HG03045 (cell line): Measurements from ENCODE around the gene RAX.

ENCODE experiments used
- ATAC-seq: cut with Tn5 transposase; IDR thresholded peaks from one replicate; pipeline ENCODE4 v1.9.1; 2021; ENCODE audit warnings: mild to moderate bottlenecking, moderate library complexity; ENCODE audit not compliant: unreplicated experiment

The RAX gene

DNA sequence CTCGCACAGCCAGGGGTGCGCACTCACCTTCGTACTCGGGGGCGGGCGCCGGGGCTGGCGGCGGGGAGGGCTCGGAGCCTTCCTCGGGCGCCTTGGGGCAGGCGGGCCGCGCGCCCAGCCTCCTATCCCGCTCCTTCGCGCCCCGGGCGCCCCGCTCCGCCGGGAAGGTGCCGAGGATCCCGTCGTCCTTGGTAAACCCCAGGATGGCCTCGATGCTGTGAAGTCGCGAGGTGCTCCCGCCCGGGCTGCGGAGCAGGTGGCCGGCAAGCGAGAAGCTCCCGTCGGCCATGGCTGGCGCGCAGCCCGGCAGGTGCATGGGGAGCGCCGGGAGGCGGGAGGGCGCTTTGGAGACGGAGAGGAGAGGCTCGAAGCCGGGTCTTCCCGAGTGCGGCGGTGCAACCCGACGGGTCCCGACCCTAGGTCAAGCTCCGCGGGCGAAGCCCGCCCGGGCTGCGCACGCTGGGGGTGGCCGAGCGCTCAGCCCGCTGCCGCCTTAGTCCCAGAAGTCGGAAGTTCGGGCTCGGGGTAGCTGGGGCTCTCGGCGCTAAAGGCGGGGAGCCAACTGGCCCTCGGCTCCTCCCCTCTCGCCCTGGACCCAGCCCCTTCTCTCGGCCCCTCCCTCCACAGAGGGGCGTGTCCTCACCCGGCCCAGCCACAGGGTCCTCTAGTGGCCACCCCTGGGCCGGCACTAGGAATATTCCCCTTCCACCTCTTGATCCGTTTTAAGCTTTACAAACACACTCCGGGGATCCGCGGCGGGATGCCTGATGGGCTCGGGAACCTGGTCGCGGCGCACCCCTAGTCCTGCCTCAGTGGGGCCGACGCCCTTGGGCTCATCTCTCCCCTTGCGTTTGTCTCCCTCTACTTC, at the start of gene RAX:
RAX (minus strand) TSS at position 564 of the 868 bp plus-strand sequence; CDS start at position 316, 248 bp downstream.
- no peak for ATAC-seq

DNA sequence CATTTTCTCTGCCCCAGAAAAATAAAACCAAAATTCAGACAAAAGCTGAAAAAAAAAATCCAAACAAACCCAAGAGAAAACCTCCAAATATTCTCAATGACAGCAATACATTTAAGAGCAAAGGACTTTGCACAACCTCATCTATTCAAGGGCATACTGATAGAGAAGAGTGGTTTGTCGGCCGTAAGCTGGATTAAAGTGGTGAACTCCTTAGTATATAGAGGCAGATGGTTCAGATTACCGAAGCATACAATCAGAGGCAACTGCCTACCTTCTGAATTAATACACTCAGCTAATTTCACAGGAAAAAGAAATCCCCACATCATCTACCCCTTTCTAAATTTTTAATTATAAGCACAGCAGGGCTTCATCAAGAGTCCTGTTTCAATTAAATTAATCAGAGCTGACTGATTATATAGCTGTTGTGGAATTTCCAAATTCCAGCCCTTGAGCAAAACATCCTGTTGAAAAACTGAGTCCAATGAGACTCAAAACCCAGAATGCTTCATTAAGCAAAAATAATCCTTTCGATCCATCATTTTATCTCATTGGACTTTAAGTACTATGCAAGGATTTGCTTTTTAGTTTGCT, 45.3 kb upstream of the RAX start, which contains the start of gene CPLX4:
CPLX4 (minus strand) TSS at position 190 of the 591 bp plus-strand sequence; CDS start at position 3, 187 bp downstream.
- no peak for ATAC-seq

DNA sequence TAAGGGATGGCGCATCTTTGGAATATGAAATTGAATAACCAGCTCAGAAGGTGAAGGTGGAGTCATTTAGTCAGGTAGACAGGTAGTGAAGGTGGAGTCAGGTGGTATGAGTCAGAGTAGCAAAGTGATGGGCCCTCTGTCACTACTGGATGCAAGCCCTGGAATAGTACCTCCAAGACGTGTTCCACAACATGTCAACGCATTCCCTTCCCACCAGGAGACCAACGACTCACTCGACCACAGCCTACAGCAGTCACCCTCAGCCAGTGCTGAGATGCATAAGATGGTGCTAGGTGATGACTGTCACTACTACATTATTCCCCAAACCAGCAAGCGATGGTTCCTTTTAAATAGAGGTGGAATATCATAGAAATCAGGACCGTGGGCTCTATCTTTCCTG, 38.4 kb upstream of the RAX start:
- no peak for ATAC-seq

DNA sequence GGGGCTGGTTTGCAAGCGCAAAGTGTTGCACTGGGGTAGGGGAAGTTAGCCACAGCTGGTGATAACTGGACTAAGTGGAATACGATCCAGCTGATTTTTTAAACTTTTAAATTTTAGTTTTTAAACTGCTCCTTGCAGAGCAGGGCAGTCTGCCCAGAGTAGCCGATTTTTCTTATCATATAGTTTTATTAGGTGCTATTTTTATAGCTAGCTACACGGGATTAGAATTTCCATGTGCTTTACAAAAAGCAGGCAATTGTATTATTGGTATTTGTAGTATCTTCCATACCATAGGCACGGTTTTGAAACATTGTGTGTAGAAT, 35.6 kb upstream of the RAX start:
- no peak for ATAC-seq

DNA sequence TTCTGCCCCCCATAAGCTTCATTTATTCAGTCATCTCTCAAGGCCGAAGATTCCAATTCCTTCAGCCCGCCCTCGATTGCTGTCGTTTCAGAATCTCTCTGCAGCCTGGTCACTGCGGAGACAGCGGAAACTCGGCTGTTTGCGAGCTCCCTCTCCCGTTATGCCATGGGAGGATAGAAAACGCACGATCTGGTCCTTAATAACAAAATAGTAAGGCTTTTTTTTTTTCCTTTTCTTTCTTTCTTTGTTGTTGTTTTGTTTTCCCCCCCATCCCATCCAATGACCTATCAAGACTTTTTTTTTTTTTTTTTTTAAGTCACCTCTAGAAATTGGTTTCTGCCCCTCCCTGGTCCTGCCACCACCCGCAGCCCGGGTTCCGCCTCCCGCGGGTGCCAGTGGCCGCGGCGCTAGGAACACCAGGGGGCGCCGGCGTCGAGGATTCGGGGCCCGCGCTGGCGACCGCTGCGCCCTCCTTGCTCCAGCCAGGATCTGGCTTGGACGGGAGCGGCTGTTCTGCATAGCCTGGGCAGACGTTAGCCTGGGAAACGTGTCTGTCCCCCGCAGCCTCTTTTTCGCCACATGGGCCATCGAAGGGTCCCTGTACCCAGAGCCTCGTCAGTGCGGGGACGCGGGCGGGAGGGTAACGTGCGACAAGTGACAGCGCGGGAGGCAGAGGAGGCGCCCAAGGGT, 35.1 kb upstream of the RAX start:
- peak; percentile 78 for ATAC-seq

DNA sequence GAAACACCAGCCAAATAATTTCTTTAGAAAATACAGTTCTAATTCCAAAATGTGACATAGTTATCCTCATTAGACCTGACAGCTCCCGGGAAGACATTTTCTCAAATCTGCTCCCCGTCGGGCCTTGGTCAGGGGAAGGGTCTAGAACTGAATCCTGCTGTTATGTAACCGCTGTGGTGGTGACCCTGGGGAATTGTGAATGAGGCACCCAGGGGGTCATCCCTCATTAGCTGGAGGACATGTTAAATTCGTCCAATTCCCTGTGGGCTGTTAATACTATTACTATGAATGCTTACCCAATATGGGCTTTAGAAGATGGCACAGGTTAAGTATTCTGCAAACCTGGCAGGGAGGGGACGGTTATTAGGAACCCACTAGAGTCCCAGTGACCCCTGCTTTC, 33.4 kb upstream of the RAX start:
- no peak for ATAC-seq

DNA sequence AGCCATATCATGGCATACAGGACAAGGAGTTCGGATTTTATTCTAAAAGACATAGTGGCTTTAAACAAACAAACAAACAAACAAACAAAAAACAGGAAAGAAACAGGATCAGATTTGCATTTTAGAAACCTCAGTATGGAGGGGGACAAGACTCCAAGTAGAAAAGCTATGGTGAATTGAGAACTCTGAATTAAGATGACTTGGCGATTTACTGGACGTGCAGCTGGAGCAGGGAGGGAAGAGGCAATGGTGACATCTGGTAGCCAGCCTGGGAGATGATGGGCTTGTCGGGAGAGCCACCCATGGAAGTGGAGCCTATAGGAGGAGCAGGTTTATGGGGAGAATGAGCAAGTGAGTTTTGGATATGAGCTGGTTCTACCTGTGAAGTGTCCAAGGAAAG, 32.0 kb upstream of the RAX start:
- no peak for ATAC-seq

DNA sequence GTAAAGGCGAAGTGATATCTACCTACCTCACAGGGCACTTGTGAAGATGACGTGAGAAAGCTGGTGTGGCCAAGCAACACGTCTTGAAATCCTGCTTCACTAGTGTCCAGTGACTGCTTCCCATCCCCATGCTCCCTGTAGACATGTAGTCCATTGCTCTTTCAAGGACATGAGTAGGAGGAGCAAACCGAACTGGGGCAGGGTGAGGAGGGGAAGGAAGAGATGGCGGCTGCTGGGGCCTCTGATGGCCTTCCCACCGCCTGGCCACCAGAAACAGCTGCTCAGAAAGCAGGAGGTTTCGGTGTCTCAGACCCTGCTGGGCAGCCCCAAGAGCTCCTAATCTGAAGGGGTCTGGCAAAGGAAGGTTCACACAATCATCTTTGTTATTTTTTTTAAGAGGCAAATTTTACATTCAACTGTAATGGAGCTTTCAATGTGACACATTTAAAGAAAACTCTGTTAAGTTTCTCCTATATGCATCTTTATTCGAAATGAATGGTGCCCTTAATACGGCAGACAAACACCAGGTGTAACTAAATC, 30.5 kb upstream of the RAX start:
- ATAC-seq, result no peak

DNA sequence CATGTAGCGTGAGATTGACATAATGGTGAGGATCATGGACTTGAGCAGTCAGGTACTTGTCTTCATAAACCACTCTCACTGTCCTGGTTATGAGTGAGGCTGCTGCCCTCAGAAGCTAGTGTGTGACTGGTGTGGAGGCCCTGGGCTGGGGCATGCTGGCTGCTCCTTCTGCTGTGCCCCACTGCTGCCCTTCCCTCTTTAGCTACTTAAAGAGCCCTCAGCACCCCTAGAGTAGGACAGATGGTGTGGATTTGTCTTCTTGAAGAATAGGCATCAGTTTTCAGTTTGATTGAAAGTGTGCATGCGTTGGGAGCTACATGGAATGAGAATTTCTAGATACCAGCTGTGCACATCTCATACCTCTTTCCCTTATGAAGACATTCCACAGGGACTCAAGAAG, 29.8 kb upstream of the RAX start:
- no peak for ATAC-seq

DNA sequence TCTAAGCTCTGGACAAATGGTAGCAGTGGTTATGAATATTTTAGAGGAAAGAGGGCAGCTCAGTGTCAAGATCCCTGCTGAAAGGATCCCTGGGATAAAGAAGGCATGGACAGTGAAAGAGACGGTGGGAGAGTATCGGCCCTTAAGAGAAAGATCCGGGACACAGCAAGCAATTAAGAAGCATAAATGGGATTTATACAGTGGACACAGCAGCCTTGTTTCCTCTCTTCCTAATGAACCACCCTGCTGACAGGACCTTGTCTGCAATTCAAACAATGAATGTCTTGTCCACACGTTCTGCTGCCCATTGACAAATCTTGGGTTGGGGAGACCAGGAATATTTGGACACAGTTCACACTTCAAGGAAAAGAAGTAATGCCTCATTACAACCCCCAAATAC, 28.7 kb upstream of the RAX start:
- no peak for ATAC-seq

DNA sequence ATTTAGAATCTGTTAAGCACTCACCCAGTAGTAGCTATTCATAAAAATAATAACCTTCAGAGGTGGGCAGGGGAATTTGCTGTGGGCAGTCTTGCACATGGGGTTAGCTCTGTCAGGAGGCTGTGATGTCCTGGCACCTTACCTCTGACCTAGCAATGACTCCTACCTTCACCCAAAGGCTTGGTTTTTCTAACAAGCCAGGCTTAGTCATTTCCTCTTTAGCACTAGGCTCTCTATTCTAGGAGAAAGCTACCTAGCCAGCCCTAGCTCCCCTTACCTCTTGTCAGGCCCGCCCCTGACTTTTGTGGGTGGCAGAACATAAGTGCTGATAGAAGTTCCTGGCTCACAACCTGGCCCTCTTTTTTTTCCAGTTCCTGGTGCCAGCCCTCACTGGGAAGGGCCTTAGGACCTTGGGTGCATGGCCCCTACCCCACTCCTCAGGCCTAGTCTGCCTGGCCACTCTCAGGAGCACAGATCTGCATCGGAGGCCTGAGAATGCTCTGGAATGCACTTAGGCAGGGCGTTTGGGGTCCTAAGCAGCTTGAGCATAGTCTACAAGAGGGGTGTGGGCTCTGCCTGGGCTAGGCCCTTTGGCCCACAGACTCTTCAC, 27.5 kb upstream of the RAX start:
- ATAC-seq, result no peak

DNA sequence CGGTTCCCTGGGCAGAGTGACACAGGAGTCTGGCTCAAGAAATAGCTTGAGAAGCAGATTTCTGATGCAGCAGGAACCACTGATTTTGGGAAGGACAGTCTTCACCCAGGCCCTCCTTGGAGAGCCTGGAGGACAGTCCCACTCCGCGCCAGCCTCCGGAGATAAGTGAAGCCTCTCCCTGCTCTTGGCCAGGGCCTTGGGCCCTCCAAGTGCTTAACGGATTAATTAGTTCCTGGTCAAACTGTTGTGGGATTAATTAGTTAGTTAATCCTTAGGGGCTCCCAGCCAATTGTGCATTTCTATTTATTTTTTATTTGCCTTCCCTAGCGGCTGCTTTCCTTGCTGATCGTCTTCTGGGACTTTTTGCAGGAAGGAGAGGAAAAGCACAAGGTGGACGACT, 25.6 kb upstream of the RAX start:
- no peak for ATAC-seq

DNA sequence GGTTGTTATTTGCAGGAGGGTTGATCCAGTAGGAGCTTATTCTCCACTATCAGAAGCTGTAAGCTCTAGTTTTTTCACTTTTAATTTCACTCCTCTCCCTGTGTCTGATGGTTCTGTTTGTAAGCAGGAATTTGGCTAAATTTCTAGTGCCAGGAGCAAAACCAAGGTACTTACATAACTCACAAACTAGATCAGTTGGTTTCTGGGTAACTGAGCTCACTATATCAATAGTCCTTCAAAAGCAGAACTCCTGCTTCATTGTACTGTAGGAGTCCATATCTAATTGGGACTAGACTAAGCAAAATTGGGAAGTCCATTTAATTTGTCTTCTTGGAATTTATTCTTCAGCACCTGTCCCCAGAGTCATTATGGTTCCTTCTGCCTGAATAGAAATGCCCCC, 20.1 kb upstream of the RAX start:
- no peak for ATAC-seq

DNA sequence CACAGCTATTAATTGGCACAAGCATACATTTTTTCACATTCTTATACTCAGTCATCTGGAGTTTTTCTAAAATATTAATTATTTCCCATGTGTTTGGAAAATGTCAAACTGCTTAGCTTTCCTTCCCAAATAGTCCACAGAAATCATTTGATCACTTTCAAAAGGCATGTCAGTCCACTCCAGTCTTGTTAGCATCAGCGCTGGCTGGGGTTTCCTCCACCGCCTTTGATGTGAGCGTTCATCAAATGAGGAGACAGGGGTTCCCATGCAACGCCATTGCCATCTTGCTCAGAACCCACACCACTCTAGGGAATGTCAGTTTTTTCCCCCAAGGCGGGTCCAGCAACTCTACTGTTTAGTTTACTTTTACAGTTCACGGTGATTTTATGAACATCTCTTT, 13.1 kb upstream of the RAX start:
- no peak for ATAC-seq

DNA sequence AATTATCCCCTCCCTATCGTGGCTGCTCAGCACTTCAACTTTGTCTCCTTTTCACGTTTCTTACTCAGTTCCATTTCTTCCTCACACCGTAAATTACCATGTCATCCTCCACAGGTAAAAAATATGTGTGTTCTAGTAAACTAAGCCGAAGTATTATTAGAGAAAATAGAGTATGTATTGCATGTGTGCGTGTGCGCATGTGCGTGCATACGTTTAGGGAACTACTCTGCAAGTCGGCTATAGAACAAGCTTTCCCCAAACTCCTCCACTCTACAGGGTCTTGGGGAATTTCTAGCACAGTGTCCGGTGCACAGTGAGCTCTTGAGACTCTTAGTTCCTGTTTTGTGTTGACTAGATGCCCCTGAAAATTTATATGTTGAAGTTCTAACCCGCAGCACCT, 9.1 kb upstream of the RAX start:
- ATAC-seq, result no peak

DNA sequence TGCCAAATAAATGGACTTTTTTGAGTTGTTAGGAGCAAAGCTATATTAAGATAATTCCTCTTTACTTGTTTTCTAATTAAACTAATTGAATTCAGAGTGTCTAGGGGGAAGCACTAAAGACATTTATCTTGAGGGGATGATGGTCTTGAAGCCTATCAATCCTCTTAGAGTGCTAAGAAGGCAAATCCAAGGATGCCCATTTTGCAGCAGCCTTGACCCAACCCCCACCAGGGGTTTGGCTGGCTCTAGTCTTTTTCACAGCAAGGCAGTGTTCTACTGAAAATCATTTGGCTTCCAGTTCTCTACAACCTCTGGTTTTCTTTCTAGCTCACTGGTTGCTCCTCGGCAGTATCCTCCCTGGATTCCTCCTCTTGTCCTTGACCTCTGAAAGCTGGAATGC, 6.5 kb upstream of the RAX start:
- no peak for ATAC-seq

DNA sequence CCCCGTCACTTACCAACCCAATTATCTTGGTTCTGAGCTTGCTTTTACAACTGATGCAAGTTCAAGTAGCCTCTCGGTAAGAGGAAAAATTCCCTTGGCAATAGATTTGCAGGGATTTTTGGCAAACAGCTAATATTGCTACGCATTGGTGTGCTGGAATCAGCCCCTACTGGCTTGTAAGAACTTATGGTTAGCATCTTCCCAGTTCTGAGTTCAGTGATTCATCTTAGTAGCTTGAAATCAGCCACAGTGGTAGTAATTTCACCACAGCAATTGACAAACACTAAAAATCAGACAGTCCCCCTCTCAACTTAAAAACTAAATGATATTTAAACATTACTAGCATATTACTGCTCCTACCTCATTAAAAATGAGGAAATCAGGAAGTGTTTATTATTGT, 5.9 kb upstream of the RAX start:
- ATAC-seq, result no peak

DNA sequence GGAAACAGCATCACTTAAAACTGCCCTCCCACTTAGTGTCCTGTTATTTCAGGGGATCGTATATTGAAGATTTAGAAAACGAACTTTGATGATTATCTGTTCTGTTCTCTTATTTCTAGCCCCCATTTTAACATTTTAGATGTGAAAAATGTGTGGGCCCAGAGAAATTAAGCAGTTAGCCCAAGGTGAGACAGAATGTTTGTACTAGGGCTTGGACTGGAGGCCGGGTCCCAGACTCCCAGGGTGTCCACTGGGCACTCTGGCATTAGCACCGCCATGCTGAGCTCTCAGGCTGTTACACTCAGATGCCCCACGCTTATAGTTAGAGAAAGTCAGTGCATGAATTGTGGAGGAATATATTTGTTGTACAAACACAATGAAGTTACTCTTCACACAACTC, 5.5 kb upstream of the RAX start:
- ATAC-seq, result no peak

DNA sequence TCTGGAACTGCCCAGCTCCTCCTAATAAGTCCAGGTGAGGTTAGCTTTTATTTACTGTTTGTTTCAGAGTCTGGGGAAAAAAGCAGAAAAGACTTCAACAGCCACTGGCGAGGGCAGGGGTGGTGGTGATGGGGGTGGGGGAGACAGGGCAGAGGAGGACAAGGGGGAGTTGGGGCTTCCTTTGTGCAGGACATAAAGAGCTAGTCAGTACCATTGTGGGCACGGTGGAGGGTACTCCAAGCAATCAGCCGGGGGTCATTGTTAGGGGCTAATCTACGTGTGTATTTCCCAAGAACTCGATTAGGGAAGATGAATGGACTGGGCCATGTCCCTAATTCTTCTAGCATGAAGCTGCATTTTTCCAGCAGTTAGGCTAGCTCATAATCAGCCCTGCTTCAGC, 2.8 kb upstream of the RAX start:
- ATAC-seq, result no peak

DNA sequence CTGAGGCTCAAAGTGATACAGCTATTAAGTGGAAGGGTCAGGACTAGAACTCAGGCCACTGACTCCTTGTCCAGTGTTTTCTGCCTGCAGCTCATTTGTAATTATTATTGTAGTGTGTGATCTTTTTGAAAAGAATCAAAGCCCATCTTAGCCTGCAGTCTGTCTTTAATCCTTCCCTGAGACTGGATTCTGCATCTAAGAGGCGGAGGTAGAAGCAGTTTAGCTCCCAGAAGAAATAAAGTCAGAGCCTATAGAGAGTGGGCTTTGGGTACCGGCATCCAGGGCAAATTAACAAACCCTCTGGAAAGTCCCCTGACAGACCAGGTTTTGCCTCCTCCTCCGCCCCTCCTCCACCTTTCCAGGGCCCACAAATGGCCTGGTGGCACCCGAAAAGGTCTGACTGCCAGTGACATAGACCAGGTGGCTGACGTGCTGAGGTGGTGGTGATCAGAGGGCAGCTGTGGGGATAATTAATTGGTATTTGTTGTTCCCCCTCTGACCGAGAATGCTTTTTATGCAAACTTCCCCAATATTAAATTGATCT, 2.2 kb upstream of the RAX start:
- ATAC-seq, result no peak

DNA sequence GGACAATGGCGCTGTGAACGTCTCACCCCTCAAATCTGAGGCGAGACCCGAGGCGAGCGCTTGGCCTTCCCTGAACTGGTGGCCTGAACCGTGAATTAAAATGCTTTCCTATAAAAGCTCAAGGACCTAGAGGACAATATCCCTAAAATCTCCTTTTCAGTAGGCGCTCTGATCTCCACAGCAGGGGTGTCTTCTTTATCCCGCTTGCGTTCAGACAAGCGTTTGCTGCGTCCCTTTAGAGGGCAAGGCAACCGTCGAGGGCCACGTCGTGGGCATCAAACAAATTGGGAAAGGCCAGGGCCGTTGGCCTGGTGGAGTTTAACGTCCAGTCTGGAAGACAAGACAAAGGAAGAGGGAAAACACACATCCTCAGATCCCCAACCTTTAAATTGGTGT, 1.3 kb upstream of the RAX start:
- ATAC-seq, result no peak
